ENCODE results near the gene TMEM255B. TPM values are rescaled to one million over a fixed set of nuclear protein-coding genes. Genes with fewer than 3 reads are reported as not detected.
A peak's percentile ranks its signal among the peaks of the same experiment; 100 is the strongest.

The TMEM255B gene
- total RNA-seq, 2 donors from 2014 or later: 1.3 to 2.2 TPM

DNA sequence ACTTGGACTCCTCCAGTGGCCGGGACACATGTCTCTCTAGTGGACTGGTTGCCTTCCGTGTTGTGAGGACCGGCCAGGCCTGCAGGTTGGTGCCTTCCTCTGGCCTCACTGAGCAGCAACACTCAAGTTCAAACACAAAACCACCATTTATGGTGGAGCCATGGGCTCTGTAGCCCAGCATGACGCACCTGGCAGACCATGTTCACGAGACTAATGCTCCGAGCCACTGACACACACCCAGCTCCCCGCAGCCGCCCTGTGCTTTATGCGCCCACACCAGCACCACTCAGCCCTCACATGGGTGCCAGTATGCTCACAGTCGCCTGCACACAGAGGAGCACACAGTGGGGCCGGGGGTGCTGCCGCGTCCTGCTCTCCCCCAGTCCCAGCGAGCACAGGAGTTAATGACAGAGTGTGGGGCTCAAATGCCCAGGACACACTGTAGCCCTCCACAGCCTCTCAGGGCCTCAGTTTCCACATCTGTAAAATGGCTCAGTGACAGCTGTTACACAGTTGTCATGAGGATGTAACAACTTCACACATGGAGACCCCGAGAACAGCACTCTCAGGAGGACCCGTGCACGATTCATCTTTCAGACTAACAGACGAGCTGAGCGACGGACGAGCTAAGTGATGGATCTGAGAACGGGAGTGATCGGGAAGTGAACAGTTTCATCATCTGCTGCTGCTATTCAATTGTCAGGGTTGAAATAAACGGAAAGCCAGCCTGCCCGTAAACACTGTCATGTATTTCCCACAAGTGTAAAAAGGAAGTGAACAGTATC, 97.1 kb downstream of the TMEM255B start:
- DNase-seq (ENCODE audit: low spot score) (no peak), ATAC-seq (no peak)
- no peak overlapping the region for H3K27ac Mint-ChIP-seq
- peaks cover 13% of the 10 kb centered on the region for H3K9me3 Mint-ChIP-seq
- H3K36me3 Mint-ChIP-seq: no peaks in the 10 kb centered on the region
- no peak overlapping the region for H3K4me3 Mint-ChIP-seq
- peaks cover 8 to 21% of the 10 kb centered on the region in 2 donors for H3K4me1 Mint-ChIP-seq (ENCODE audit: low read depth in 2 of 2)
- peaks cover 7 to 10% of the 10 kb centered on the region in 2 donors for H3K27me3 Mint-ChIP-seq

DNA sequence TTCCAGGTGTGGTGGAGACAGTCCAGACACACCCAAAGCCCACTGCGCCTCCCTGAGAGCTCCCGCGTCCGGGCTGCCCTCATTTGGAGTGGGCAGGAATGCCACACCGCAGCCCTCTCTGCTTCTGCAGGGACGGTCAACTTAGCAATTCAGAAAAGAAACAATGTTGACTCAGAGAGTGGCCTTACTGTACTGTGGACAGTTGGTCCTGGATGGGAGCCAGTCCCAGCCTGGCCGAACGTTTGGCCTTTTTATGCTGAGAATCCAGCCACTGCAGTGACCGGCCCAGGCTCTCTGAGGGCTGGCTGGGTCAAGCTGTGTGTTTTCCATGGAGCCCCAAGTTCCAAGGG, 97.7 kb downstream of the TMEM255B start:
- DNase-seq (ENCODE audit: low spot score): no peak
- H3K4me3 Mint-ChIP-seq: no peak overlapping the region
- H3K9me3 Mint-ChIP-seq: peaks cover 13% of the 10 kb centered on the region
- H3K27ac Mint-ChIP-seq: no peak overlapping the region
- peaks cover 8 to 21% of the 10 kb centered on the region in 2 donors for H3K4me1 Mint-ChIP-seq (ENCODE audit: low read depth in 2 of 2)
- no peaks in the 10 kb centered on the region for H3K36me3 Mint-ChIP-seq
- no peak for ATAC-seq
- peaks cover 8 to 10% of the 10 kb centered on the region in 2 donors for H3K27me3 Mint-ChIP-seq

DNA sequence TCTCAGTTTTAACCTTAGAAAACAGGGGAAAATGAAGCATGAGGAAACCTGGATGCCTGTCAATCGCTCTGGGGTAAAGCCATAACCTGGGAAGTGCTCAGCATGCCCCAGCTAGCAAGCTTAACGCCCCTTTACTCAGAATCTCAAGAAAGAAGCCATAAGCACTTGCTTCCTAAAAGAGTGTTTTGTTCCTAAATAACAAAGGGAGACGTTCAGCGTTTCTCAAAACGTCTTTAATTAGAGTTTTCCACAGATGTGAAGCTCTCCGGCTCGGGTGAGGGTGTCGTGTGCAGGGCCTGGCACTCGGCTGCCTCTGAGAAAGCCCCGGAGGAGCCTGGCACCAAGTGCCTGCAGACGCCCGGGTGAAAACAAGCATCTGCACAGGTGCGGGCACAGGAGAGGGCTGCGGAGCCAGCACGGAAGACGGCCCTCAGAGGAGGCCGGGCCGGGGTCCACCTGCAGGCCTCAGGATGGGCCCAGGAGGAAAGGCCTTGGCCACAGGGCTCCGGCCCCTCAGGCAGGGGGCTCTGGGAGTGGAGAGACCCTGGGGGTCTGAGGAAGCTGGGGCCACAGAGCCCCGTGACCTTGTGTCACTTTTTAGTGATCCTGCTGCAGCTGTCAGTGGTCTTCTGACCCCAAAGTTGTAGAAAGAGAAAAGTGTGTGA, 98.6 kb downstream of the TMEM255B start:
- Mint-ChIP-seq H3K4me3 (no peak overlapping the region), H3K27ac (no peak overlapping the region), H3K36me3 (no peaks in the 10 kb centered on the region), H3K4me1 (ENCODE audit: low read depth in 2 of 2) (peaks cover 13 to 21% of the 10 kb centered on the region in 2 donors), H3K9me3 (peaks cover 13% of the 10 kb centered on the region), H3K27me3 (peaks cover 15 to 18% of the 10 kb centered on the region in 2 donors)
- no peak for DNase-seq (ENCODE audit: low spot score)
- ATAC-seq: no peak

DNA sequence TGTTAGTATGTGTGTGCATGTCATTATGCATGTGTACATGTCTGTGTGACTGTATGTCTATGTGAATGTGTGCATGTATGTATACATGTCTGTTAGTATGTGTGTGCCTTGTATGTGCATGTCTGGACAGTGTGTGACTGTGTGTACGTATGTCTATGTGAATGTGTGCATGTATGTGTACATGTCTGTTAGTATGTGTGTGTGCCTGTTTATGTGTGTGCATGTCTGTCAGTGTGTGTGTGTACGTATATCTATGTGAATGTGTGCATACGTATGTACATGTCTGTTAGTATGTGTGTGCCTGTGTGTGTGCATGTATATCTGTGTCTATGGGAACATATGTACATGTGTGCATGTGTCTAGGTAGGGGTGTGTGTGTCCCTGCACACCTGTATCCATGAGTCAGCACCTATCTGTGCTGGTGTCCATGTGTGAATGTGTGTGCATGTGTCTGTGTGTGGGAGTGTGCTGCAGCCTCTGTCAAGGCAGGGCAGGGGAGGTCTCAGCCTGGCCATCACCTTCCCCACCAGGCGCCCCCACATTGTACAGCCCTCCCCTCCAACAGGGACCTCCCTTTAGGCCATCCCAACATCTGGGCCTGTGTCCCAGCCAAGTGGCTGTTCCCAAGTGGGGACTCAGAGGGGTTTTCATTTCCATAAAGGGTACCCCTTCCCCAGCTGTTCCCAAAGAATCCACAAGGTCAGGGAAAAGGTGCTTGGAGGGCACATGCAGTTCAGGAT, 100.5 kb downstream of the TMEM255B start:
- ATAC-seq (no peak), DNase-seq (ENCODE audit: low spot score) (no peak)
- Mint-ChIP-seq H3K4me3 (no peak overlapping the region), H3K27ac (no peak overlapping the region), H3K27me3 (peaks cover 16 to 23% of the 10 kb centered on the region in 2 donors), H3K9me3 (peaks cover 13% of the 10 kb centered on the region), H3K36me3 (no peaks in the 10 kb centered on the region), H3K4me1 (ENCODE audit: low read depth in 2 of 2) (peaks cover 11 to 19% of the 10 kb centered on the region in 2 donors)

DNA sequence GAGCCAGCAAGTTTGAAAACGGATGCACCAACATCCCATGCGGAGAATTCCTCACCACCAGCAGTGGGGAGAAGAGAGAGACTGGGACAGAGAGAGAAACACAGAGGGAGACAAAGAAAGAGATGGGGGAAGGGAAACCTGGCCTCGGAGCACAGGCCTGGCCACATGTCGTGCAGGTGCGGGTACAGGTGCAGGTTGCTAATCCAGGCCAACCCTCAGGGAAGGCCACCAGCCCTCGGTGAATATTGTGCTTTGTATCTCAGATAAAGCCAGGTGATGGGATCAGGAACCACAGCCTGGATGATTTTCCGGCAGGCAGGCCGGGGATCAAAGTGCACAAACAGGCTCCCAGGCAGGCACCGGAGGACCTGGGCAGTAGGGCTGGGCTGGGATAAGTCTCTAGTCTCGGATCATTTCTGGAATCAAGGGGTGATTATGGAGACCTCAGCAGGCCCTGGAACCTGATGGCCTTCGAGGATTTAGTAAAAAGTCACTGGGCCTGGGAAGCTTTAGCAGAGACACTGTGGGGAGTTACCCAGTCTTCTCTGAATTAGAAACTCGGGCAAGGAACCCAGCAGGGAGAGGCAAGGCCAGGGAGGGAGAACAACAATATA, 101.1 kb downstream of the TMEM255B start:
- H3K4me3 Mint-ChIP-seq: no peak overlapping the region
- peaks cover 7 to 16% of the 10 kb centered on the region in 2 donors for H3K4me1 Mint-ChIP-seq (ENCODE audit: low read depth in 2 of 2)
- no peak for DNase-seq (ENCODE audit: low spot score)
- no peak for ATAC-seq
- peaks cover 13% of the 10 kb centered on the region for H3K9me3 Mint-ChIP-seq
- no peak overlapping the region for H3K27ac Mint-ChIP-seq
- H3K27me3 Mint-ChIP-seq: peaks cover 16 to 30% of the 10 kb centered on the region in 2 donors
- no peaks in the 10 kb centered on the region for H3K36me3 Mint-ChIP-seq

DNA sequence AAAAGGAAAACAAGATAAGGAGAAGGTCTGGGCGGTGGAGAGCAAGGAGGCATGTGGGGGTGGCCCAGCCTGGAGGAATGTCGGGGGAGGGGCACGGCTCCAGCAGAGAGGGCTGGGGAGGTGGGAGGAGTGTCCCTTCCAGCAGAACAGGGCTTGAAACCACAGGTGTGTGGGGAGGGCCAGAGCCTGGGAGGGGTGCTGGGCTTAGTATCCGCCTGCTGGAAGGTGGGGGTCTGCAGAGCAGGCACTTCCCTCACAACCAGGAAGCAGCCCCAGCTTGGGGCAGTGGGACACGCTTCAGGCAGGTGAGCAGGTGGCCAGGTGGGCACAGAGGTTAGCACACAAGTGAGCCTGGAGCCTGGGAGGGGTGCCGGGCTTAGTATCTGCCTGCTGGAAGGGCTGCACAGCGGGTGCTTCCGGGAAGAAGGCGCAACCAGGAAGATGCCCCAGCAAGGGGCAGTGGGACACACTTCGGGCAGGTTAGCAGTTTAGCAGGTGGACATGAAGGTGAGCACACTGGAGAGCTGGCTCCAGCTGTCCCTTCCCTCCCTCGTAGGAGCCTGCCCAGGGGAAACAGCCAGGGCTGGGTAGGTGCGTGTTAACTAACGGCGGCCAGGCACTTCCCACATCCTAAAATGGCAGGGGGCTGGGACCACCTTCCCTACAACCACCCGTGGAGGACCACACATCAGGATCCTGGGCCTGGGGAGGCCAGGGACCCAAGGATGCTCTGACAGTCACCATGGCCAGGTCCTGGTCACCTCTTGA, 101.8 kb downstream of the TMEM255B start:
- no peak overlapping the region for H3K4me3 Mint-ChIP-seq
- no peak for DNase-seq (ENCODE audit: low spot score)
- H3K27me3 Mint-ChIP-seq: peaks cover 21 to 37% of the 10 kb centered on the region in 2 donors
- ATAC-seq: no peak
- peaks cover 7 to 16% of the 10 kb centered on the region in 2 donors for H3K4me1 Mint-ChIP-seq (ENCODE audit: low read depth in 2 of 2)
- peaks cover 13% of the 10 kb centered on the region for H3K9me3 Mint-ChIP-seq
- H3K27ac Mint-ChIP-seq: no peak overlapping the region
- no peaks in the 10 kb centered on the region for H3K36me3 Mint-ChIP-seq

DNA sequence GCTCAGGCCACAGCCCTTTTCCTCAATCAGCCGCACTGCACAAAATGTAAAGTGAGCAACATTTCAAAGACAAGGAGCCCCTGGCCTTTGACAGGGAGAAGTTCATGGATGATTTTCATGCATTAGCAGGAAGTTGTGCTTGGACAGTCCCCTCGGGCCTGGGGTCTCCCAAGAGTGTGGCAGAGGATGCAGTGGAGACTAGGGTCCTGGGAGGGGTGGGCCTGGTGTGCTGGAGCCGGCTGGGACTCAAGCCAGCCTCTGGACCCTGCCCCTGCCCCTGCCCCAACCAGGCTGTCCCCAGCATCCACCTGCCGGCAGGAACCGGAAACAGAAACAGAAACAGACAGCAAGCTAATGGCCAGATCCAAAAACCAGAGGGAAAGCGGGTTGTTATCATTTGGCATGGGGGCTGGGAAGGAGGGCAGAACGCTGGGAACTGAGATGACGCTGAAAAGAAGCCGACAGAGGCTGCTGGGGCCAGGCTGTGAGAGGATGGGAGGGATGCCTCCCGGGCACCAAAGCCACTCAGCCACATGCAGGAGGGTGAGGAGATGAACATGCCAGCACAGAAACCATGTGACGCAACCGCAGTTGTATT, 102.5 kb downstream of the TMEM255B start:
- Mint-ChIP-seq H3K27me3 (peaks cover 25 to 41% of the 10 kb centered on the region in 2 donors), H3K36me3 (no peaks in the 10 kb centered on the region), H3K9me3 (peaks cover 13% of the 10 kb centered on the region), H3K4me3 (no peak overlapping the region), H3K27ac (no peak overlapping the region), H3K4me1 (ENCODE audit: low read depth in 2 of 2) (peaks cover 7 to 16% of the 10 kb centered on the region in 2 donors)
- DNase-seq (ENCODE audit: low spot score) (no peak), ATAC-seq (no peak)

DNA sequence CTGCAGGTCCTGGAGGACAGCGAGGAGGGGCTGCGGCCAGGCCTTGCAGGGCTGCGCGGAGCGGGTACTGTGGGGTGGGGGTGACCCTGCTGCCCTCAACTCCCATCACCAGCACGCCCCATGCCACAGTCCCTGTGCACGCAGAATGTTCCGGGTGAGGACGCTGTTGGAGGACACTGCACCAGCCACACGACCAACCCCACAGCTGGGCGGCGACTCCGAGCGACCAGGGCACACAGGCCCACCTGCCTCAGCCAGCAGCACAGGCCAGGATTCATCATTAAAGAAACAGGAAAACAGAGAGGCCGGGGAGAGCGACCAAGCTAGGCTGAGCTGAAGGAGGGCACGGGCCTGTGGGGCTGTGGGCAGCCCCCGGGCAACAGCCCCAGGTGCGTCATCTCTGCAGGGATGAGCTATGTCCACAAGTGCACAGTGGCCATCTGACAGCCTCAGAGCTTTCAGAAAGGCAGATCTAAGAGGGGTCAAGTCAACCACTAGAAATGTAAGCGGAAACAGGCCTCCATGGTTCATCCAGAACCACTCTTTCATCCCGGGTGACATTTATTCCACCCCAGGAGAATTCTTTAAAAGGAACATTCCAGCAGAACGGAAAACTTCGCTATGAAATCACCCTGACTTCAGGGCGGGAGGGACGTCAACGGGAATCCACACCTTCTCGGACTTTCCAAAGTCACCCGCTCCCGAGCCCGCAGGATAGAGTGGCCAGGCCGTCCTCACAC, 103.3 kb downstream of the TMEM255B start:
- peaks cover 27 to 41% of the 10 kb centered on the region in 2 donors for H3K27me3 Mint-ChIP-seq
- H3K9me3 Mint-ChIP-seq: peaks cover 13% of the 10 kb centered on the region
- H3K27ac Mint-ChIP-seq: no peak overlapping the region
- no peaks in the 10 kb centered on the region for H3K36me3 Mint-ChIP-seq
- peaks cover 7 to 16% of the 10 kb centered on the region in 2 donors for H3K4me1 Mint-ChIP-seq (ENCODE audit: low read depth in 2 of 2)
- ATAC-seq (no peak), DNase-seq (ENCODE audit: low spot score) (no peak)
- H3K4me3 Mint-ChIP-seq: peak overlapping the region; percentile 66

DNA sequence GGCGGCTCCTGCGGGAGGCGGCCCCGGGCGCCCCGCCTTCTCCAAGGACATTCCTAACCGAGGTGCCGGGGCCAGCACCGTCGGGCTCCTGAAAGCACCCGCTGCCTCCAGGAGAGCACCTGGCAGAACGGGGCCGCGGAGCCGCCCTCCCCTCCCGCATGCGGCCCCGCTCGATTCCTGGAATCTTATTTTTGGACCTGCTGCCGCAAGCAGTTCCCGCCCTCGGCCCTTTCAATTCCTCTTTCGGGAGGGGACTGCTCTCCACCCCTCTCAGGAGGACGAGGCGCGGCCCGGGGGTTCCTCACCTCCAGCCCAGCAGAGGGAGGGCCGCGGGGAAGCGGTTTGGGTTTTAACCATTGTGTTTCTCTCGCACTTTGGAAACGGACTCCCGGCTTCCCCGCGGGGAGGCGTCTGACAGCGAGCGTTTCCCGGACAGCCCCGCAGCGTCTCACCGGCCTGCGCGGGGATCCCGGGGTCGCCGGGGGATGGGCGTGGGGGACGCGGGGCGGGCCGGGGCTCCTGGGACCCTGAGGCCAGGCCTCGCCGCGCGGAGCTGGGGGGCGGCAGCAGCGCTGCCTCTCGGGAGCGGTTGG, 104.0 kb downstream of the TMEM255B start:
- ATAC-seq (peak in 1 of 2 donors; percentile 16), DNase-seq (ENCODE audit: low spot score) (no peak)
- Mint-ChIP-seq H3K36me3 (peaks cover 3% of the 10 kb centered on the region), H3K4me1 (ENCODE audit: low read depth in 2 of 2) (peaks cover 7 to 16% of the 10 kb centered on the region in 2 donors), H3K4me3 (no peak overlapping the region), H3K27me3 (peaks cover 31 to 47% of the 10 kb centered on the region in 2 donors), H3K27ac (no peak overlapping the region), H3K9me3 (peaks cover 13% of the 10 kb centered on the region)

DNA sequence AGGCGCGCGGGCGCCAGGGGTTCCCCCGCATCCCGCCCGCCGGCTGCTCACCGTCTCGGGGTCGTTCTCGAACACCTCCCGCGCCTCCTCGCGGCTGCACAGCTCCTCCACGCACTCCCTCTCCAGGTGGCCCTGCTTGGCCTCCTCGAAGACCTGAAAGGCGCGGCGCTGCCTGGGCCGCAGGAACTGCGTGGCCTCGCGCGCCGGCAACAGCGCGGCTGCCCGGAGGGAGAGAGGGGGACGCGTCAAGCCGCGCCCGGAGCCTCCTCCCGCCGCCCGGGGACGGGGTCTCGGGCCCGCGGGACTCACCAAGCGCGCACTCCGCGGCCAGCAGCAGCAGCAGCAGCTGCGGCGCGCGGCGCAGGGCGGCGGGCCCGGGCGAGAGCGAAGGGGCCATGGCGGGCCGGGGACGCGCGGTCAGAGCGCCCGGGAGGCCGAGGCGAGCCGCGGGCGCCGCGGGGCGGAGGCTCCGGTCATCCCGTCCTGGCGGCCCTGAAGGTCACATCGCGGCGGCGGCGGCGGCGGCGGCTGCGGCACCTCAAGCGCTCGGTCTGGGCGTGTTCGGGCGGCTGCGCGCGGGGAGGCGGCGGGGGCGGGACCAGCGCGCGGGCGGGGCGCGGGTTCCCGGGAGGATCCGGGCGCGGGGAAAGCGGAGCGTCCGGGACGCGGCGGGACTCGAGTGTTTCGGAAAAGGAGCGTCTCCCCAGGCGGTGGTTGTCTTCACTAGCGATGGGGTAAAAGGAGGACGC, 104.7 kb downstream of the TMEM255B start, which contains the start of gene GAS6:
Gene GAS6, minus strand, starts transcription at position 553 of the 749 bp plus-strand sequence. Its CDS starts 156 bp downstream, at position 397.
- Mint-ChIP-seq H3K9me3 (peaks cover 8% of the 10 kb centered on the region), H3K27me3 (peaks cover 35 to 54% of the 10 kb centered on the region in 2 donors), H3K36me3 (peaks cover 6% of the 10 kb centered on the region), H3K4me3 (peak within 1 kb of the TSS; percentile 64), H3K4me1 (ENCODE audit: low read depth in 2 of 2) (peaks cover 7 to 16% of the 10 kb centered on the region in 2 donors), H3K27ac (no peak within 1 kb of the TSS)
- ATAC-seq (peak; percentile 21 to 24), DNase-seq (ENCODE audit: low spot score) (no peak)

DNA sequence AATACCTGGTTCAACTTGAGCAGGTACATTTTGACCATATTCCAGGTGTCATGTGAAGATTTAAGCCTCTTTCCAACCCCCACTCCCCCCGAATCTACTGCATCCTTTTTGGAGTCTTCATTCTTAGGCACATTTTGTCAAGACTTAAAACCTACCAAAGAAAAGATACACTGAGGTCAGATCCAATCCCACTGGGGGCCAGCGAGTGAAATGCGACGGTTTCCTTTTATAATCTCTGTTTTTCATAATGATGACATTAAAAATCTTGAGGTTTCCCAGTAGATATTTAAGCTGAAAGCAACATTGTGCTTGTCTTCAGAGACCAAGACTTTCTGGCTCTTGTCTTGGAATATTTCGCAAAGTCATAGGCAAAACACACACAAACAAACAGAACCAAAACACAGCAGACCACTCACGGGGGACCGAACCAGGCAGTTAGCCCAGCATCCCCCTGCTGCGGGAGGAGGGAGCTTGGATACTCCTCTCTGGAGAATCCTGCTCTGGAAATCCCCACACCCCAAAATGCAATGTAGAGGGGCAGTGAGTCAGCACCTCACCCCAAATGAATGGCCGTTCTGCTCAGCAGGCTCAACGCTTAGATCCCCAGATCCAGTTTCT, 105.4 kb downstream of the TMEM255B start:
- peaks cover 1% of the 10 kb centered on the region for H3K9me3 Mint-ChIP-seq
- peaks cover 6% of the 10 kb centered on the region for H3K36me3 Mint-ChIP-seq
- H3K27me3 Mint-ChIP-seq: peaks cover 37 to 58% of the 10 kb centered on the region in 2 donors

More for the DNA sequence above, 105.4 kb downstream of the TMEM255B start:
- ATAC-seq: no peak
- Mint-ChIP-seq H3K4me3 (peak overlapping the region; percentile 64), H3K4me1 (ENCODE audit: low read depth in 2 of 2) (peaks cover 7 to 10% of the 10 kb centered on the region in 2 donors), H3K27ac (no peak overlapping the region)
- DNase-seq (ENCODE audit: low spot score): no peak

All from natural killer cell treated with Interleukin-12 subunit alpha and Interleukin-12 subunit beta and Interleukin-15 and Interleukin-18, amount 100 ng/mL, for 72 hours (primary cell).